Astrocyte (in vitro differentiated cells and primary cell): ENCODE results near the gene ACTN4. TPM values are rescaled to one million over a fixed set of nuclear protein-coding genes. Genes with fewer than 3 reads are reported as not detected.
A peak's percentile ranks its signal among the peaks of the same experiment; 100 is the strongest.

ENCODE experiments used
- DNase-seq: peaks from one replicate; pipeline ENCODE4 v3.0.0-alpha.2; 2010; ENCODE audit warnings: low read depth
- FAIRE-seq: peaks from 2 replicates; lab custom pipeline; 2011; peaks lifted over from hg19 to GRCh38; lab: Jason Lieb, UNC
- H2AFZ ChIP-seq: 2 replicates; pipeline ENCODE4 v1.6.0; 2012; ENCODE audit warnings: low read depth, low read length, inconsistent platforms
- H3K27ac ChIP-seq: 2 replicates; pipeline ENCODE4 v1.5.1; 2011; ENCODE audit warnings: low read depth, low read length, inconsistent platforms
- H3K27me3 ChIP-seq: 2 replicates; pipeline ENCODE4 v1.6.0; 2011; ENCODE audit warnings: low read length, inconsistent platforms; ENCODE audit not compliant: insufficient read depth
- H3K36me3 ChIP-seq: 2 replicates; pipeline ENCODE4 v1.5.1; 2011; ENCODE audit warnings: low read length, inconsistent platforms; ENCODE audit not compliant: insufficient read depth
- H3K4me1 ChIP-seq: 2 replicates; pipeline ENCODE4 v1.5.1; 2011; ENCODE audit warnings: low read length, inconsistent platforms; ENCODE audit not compliant: insufficient read depth
- H3K4me2 ChIP-seq: 2 replicates; pipeline ENCODE4 v1.6.0; 2012; ENCODE audit warnings: low read length, inconsistent platforms
- H3K4me3 ChIP-seq: 2 replicates; pipeline ENCODE4 v1.5.1; 2011; ENCODE audit warnings: low read depth, mild to moderate bottlenecking, low read length, inconsistent platforms; ENCODE audit not compliant: insufficient read depth
- H3K79me2 ChIP-seq: 2 replicates; pipeline ENCODE4 v1.6.0; 2012; ENCODE audit warnings: mild to moderate bottlenecking, low read length, inconsistent platforms; ENCODE audit not compliant: insufficient read depth
- H3K9ac ChIP-seq: 2 replicates; pipeline ENCODE4 v1.6.0; 2012; ENCODE audit warnings: mild to moderate bottlenecking, low read length, inconsistent platforms
- H3K9me3 ChIP-seq: 2 replicates; pipeline ENCODE4 v1.5.1; 2012; ENCODE audit warnings: low read depth, mild to moderate bottlenecking, low read length, inconsistent platforms; ENCODE audit not compliant: insufficient read depth
- H4K20me1 ChIP-seq: 2 replicates; pipeline ENCODE4 v1.6.0; 2012; ENCODE audit warnings: low read length, inconsistent platforms; ENCODE audit not compliant: insufficient read depth
- H3K27ac Mint-ChIP-seq: one replicate; pipeline ENCODE4 v1.8.0; 2021; ENCODE audit warnings: mild to moderate bottlenecking, mixed read lengths; ENCODE audit not compliant: unreplicated experiment
- H3K27me3 Mint-ChIP-seq: one replicate; pipeline ENCODE4 v1.8.0; 2021; ENCODE audit warnings: low read depth, mixed read lengths; ENCODE audit not compliant: unreplicated experiment
- H3K36me3 Mint-ChIP-seq: one replicate; pipeline ENCODE4 v1.8.0; 2021; ENCODE audit warnings: low read depth, mixed read lengths; ENCODE audit not compliant: unreplicated experiment
- H3K4me1 Mint-ChIP-seq: one replicate; pipeline ENCODE4 v1.8.0; 2021; ENCODE audit warnings: low read depth, mixed read lengths; ENCODE audit not compliant: unreplicated experiment
- H3K4me3 Mint-ChIP-seq: one replicate; pipeline ENCODE4 v1.8.0; 2021; ENCODE audit warnings: mild to moderate bottlenecking, moderate library complexity, mixed read lengths; ENCODE audit not compliant: unreplicated experiment
- H3K9me3 Mint-ChIP-seq: one replicate; pipeline ENCODE4 v1.8.0; 2021; ENCODE audit warnings: mild to moderate bottlenecking, mixed read lengths; ENCODE audit not compliant: unreplicated experiment
- EZH2 ChIP-seq: IDR thresholded peaks from 2 replicates; pipeline ENCODE4 v1.6.1; 2012; ENCODE audit warnings: mild to moderate bottlenecking, low read length, inconsistent platforms; ENCODE audit not compliant: insufficient read depth
- total RNA-seq: library from RNA; stranded (reverse); gene quantifications from 2 replicates; pipeline ENCODE4 v1.2.1, GENCODE V29; 2021
- TF ChIP-seq, protein P1 (sequence below): IDR thresholded peaks from 2 replicates; pipeline ENCODE4 v1.5.1; 2011; ENCODE audit warnings: low read depth, mild to moderate bottlenecking, inconsistent platforms, low read length, moderate library complexity; ENCODE audit not compliant: insufficient read depth

Gene ACTN4
- total RNA-seq, 1 donor from 2014 or later, result 879 TPM

DNA sequence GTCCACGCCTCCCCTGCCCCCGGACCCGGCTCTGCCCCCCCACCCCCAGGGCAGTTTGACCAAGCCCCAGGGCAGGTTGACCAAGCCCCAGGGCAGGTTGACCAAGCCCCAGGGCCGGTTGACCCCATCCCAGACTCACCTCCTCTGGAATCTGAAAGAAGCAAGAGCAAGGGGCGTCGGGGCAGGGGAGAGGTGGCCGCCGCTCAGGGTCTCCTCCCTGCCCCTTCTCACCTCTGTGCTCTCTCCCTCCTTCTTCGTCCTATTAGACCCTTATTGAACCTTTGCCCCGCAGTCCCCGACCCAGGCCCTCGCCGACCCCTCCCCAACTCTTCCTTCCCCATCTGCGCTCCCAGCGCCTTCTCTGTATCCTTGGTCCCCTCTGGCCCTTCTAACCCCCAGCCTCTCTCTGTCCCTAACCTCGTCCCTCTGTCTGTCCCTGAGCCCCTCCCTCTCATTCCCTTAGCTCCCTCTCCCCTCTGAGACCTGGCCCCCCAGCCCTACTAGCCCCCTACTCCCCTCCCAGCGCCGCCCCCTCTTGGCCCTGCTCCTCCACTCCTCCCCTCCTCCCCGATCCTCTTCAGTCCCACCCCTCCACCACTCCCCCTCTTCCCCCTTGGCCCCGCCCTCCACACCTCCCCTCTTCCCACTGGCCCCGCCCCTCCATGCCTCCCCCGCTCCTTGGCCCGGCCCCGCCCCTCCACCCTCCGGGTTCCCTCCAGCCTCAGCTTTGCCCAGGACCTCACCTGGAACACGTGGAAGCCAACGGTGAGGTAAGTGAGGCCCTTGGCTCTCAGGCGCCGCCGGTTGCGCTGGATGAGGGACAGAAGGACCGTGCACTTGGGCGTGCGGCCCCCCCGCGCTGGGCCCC, 89.2 kb downstream of the ACTN4 start:
- Histone ChIP-seq H3K4me3 (no peak overlapping the region), H3K9me3 (no peaks in the 10 kb centered on the region), H4K20me1 (peaks cover 34% of the 10 kb centered on the region), H2AFZ (no peak overlapping the region), H3K79me2 (no peaks in the 10 kb centered on the region), H3K4me1 (peaks cover 24% of the 10 kb centered on the region), H3K4me2 (peak overlapping the region; percentile 67), H3K36me3 (peaks cover 5% of the 10 kb centered on the region), H3K27ac (no peak overlapping the region), H3K27me3 (no peaks in the 10 kb centered on the region), H3K9ac (no peak overlapping the region)
- no peak for DNase-seq
- H3K27me3 Mint-ChIP-seq, result peaks cover 5% of the 10 kb centered on the region
- peak overlapping the region; percentile 68 for H3K4me3 Mint-ChIP-seq
- peaks cover 5% of the 10 kb centered on the region for H3K36me3 Mint-ChIP-seq
- H3K27ac Mint-ChIP-seq, result no peak overlapping the region
- peaks cover 4% of the 10 kb centered on the region for H3K9me3 Mint-ChIP-seq
- H3K4me1 Mint-ChIP-seq, result peaks cover 1% of the 10 kb centered on the region
- FAIRE-seq, result no peak
- TF ChIP-seq EZH2, result no peak

DNA sequence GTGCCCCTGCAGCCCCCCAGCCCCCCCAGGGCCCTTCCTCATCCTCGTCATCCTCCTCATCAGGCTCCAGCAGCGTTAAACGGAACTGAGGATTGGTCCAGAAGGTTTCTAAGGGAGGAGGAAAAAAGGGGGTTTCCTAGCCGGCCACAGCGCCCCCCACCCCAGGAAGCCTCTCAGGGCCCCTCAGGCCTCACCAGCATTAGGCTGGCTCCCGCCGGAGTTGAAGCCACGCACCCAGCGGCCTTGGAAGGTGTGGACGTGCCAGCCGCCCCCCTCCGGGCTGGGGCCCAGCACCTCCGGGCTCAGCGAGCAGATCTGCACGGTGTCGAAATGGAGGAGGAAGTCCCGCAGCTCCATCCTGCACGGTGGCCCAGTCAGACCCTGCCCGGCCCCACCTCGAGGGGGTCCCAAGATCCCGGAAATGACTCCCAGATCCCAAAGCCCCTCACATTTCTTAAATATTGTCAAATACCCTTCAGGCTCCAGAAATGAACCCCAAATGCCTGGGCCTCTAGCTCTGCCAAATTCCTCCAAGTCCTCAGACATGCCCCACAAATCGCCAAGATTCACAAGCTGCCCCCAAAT, 89.9 kb downstream of the ACTN4 start:
- peak overlapping the region; percentile 3 for H3K4me3 Mint-ChIP-seq
- TF ChIP-seq EZH2, result no peak
- TF ChIP-seq, protein P1, sequence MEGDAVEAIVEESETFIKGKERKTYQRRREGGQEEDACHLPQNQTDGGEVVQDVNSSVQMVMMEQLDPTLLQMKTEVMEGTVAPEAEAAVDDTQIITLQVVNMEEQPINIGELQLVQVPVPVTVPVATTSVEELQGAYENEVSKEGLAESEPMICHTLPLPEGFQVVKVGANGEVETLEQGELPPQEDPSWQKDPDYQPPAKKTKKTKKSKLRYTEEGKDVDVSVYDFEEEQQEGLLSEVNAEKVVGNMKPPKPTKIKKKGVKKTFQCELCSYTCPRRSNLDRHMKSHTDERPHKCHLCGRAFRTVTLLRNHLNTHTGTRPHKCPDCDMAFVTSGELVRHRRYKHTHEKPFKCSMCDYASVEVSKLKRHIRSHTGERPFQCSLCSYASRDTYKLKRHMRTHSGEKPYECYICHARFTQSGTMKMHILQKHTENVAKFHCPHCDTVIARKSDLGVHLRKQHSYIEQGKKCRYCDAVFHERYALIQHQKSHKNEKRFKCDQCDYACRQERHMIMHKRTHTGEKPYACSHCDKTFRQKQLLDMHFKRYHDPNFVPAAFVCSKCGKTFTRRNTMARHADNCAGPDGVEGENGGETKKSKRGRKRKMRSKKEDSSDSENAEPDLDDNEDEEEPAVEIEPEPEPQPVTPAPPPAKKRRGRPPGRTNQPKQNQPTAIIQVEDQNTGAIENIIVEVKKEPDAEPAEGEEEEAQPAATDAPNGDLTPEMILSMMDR, result no peak
- Histone ChIP-seq H3K27me3 (no peaks in the 10 kb centered on the region), H3K9me3 (no peaks in the 10 kb centered on the region), H2AFZ (no peak overlapping the region), H3K4me1 (peaks cover 24% of the 10 kb centered on the region), H3K27ac (no peak overlapping the region), H3K4me2 (no peak overlapping the region), H3K4me3 (no peak overlapping the region), H4K20me1 (peaks cover 29% of the 10 kb centered on the region), H3K79me2 (no peaks in the 10 kb centered on the region), H3K9ac (no peak overlapping the region), H3K36me3 (no peaks in the 10 kb centered on the region)
- peaks cover 4% of the 10 kb centered on the region for H3K9me3 Mint-ChIP-seq
- no peaks in the 10 kb centered on the region for H3K36me3 Mint-ChIP-seq
- H3K27me3 Mint-ChIP-seq, result peaks cover 5% of the 10 kb centered on the region
- H3K27ac Mint-ChIP-seq, result peak overlapping the region; percentile 48
- FAIRE-seq, result no peak
- H3K4me1 Mint-ChIP-seq, result peaks cover 1% of the 10 kb centered on the region
- DNase-seq, result no peak

DNA sequence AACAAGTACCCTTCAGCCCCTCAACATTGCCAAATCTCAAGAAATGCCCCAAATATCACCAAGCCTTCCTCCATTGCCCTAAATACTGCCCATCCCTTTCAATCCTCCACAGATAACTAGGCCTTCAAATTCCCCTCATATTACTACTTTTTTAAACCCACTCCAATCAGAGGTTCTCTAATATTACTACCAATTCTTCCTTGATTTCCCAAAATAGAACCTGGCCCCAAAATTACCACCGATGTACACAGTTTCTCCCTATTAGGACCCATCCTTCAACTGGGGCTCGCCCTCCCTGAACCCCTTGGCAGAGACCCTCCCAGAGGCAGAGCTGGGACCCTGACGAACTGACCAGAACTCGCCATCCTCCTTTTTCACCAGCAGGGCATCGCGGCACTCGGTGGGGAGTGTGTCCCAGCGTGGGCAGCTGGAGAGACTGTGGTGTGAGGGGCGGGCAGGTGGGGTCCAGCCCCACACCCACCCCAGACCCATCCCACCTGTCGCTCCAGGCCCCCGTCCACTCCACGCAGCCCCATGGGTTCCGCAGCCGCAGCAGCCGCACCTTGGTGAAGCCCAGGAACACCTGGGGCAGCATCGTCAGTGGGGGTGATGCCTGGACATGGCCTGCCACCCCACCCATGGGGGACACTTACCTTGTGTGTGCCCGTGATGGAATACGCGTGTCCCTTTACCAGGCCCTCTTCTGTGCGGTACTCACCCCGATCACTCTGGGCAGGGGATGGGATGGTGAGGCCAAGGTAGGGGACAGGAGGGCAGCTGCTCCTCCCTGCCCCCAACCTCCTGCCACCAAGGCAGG, 90.7 kb downstream of the ACTN4 start:
- Mint-ChIP-seq H3K4me1 (peaks cover 1% of the 10 kb centered on the region), H3K27me3 (peaks cover 5% of the 10 kb centered on the region), H3K4me3 (peak overlapping the region; percentile 3), H3K9me3 (peaks cover 4% of the 10 kb centered on the region), H3K36me3 (no peaks in the 10 kb centered on the region), H3K27ac (peak overlapping the region; percentile 77)
- peaks cover 23% of the 10 kb centered on the region for H3K4me1 ChIP-seq
- no peak overlapping the region for H3K4me2 ChIP-seq
- H3K27ac ChIP-seq, result no peak overlapping the region
- no peak overlapping the region for H3K4me3 ChIP-seq
- no peak for FAIRE-seq
- H2AFZ ChIP-seq, result no peak overlapping the region
- H3K9me3 ChIP-seq, result no peaks in the 10 kb centered on the region
- no peaks in the 10 kb centered on the region for H3K27me3 ChIP-seq
- no peaks in the 10 kb centered on the region for H3K36me3 ChIP-seq
- DNase-seq, result no peak
- peaks cover 23% of the 10 kb centered on the region for H4K20me1 ChIP-seq
- H3K79me2 ChIP-seq, result no peaks in the 10 kb centered on the region
- TF ChIP-seq, protein P1, result no peak
- TF ChIP-seq EZH2, result no peak
- H3K9ac ChIP-seq, result no peak overlapping the region
